Astrocyte (in vitro differentiated cells and primary cell): ENCODE measurements around the gene LRRTM1. TPM values are rescaled to one million over a fixed set of nuclear protein-coding genes. Genes with fewer than 3 reads are reported as not detected.

Source experiments
- DNase-seq: peaks from one replicate; pipeline ENCODE4 v3.0.0-alpha.2; 2010; ENCODE audit warnings: low read depth
- FAIRE-seq: peaks from 2 replicates; lab custom pipeline; 2011; peaks lifted over from hg19 to GRCh38; lab: Jason Lieb, UNC
- H2AFZ ChIP-seq: 2 replicates; pipeline ENCODE4 v1.6.0; 2012; ENCODE audit warnings: low read depth, low read length, inconsistent platforms
- H3K27ac ChIP-seq: 2 replicates; pipeline ENCODE4 v1.5.1; 2011; ENCODE audit warnings: low read depth, low read length, inconsistent platforms
- H3K27me3 ChIP-seq: 2 replicates; pipeline ENCODE4 v1.6.0; 2011; ENCODE audit warnings: low read length, inconsistent platforms; ENCODE audit not compliant: insufficient read depth
- H3K36me3 ChIP-seq: 2 replicates; pipeline ENCODE4 v1.5.1; 2011; ENCODE audit warnings: low read length, inconsistent platforms; ENCODE audit not compliant: insufficient read depth
- H3K4me1 ChIP-seq: 2 replicates; pipeline ENCODE4 v1.5.1; 2011; ENCODE audit warnings: low read length, inconsistent platforms; ENCODE audit not compliant: insufficient read depth
- H3K4me2 ChIP-seq: 2 replicates; pipeline ENCODE4 v1.6.0; 2012; ENCODE audit warnings: low read length, inconsistent platforms
- H3K4me3 ChIP-seq: 2 replicates; pipeline ENCODE4 v1.5.1; 2011; ENCODE audit warnings: low read depth, mild to moderate bottlenecking, low read length, inconsistent platforms; ENCODE audit not compliant: insufficient read depth
- H3K79me2 ChIP-seq: 2 replicates; pipeline ENCODE4 v1.6.0; 2012; ENCODE audit warnings: mild to moderate bottlenecking, low read length, inconsistent platforms; ENCODE audit not compliant: insufficient read depth
- H3K9ac ChIP-seq: 2 replicates; pipeline ENCODE4 v1.6.0; 2012; ENCODE audit warnings: mild to moderate bottlenecking, low read length, inconsistent platforms
- H3K9me3 ChIP-seq: 2 replicates; pipeline ENCODE4 v1.5.1; 2012; ENCODE audit warnings: low read depth, mild to moderate bottlenecking, low read length, inconsistent platforms; ENCODE audit not compliant: insufficient read depth
- H4K20me1 ChIP-seq: 2 replicates; pipeline ENCODE4 v1.6.0; 2012; ENCODE audit warnings: low read length, inconsistent platforms; ENCODE audit not compliant: insufficient read depth
- H3K27ac Mint-ChIP-seq: one replicate; pipeline ENCODE4 v1.8.0; 2021; ENCODE audit warnings: mild to moderate bottlenecking, mixed read lengths; ENCODE audit not compliant: unreplicated experiment
- H3K27me3 Mint-ChIP-seq: one replicate; pipeline ENCODE4 v1.8.0; 2021; ENCODE audit warnings: low read depth, mixed read lengths; ENCODE audit not compliant: unreplicated experiment
- H3K36me3 Mint-ChIP-seq: one replicate; pipeline ENCODE4 v1.8.0; 2021; ENCODE audit warnings: low read depth, mixed read lengths; ENCODE audit not compliant: unreplicated experiment
- H3K4me1 Mint-ChIP-seq: one replicate; pipeline ENCODE4 v1.8.0; 2021; ENCODE audit warnings: low read depth, mixed read lengths; ENCODE audit not compliant: unreplicated experiment
- H3K4me3 Mint-ChIP-seq: one replicate; pipeline ENCODE4 v1.8.0; 2021; ENCODE audit warnings: mild to moderate bottlenecking, moderate library complexity, mixed read lengths; ENCODE audit not compliant: unreplicated experiment
- H3K9me3 Mint-ChIP-seq: one replicate; pipeline ENCODE4 v1.8.0; 2021; ENCODE audit warnings: mild to moderate bottlenecking, mixed read lengths; ENCODE audit not compliant: unreplicated experiment
- EZH2 ChIP-seq: IDR thresholded peaks from 2 replicates; pipeline ENCODE4 v1.6.1; 2012; ENCODE audit warnings: mild to moderate bottlenecking, low read length, inconsistent platforms; ENCODE audit not compliant: insufficient read depth
- total RNA-seq: library from RNA; stranded (reverse); gene quantifications from 2 replicates; pipeline ENCODE4 v1.2.1, GENCODE V29; 2021
- TF ChIP-seq, protein P1 (sequence below): IDR thresholded peaks from 2 replicates; pipeline ENCODE4 v1.5.1; 2011; ENCODE audit warnings: low read depth, mild to moderate bottlenecking, inconsistent platforms, low read length, moderate library complexity; ENCODE audit not compliant: insufficient read depth

The LRRTM1 gene
- total RNA-seq, 1 donor from 2014 or later: not detected

DNA sequence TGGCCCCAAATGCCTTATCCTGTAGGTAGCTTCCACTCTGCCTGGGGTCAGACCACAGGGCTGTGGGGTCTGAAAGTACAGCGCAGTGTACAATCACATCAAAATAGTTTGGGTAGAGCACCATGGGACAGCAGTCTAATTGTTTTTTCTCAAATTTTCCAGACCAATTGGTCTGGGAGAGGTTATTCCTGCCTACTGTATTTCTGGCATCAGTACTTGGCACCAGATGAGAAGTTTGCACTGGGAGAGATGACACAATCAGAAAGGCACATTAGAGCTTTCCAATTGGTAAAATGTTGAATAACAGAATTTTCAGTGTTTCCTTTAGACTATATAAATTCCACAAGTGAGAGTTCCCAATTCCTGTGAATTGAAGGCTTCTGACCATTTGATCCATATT lies 30.9 kb upstream of the LRRTM1 start:
- no peak overlapping the region for H3K4me3 ChIP-seq
- H3K4me1 ChIP-seq: no peaks in the 10 kb centered on the region
- TF ChIP-seq EZH2: no peak
- TF ChIP-seq, protein P1, sequence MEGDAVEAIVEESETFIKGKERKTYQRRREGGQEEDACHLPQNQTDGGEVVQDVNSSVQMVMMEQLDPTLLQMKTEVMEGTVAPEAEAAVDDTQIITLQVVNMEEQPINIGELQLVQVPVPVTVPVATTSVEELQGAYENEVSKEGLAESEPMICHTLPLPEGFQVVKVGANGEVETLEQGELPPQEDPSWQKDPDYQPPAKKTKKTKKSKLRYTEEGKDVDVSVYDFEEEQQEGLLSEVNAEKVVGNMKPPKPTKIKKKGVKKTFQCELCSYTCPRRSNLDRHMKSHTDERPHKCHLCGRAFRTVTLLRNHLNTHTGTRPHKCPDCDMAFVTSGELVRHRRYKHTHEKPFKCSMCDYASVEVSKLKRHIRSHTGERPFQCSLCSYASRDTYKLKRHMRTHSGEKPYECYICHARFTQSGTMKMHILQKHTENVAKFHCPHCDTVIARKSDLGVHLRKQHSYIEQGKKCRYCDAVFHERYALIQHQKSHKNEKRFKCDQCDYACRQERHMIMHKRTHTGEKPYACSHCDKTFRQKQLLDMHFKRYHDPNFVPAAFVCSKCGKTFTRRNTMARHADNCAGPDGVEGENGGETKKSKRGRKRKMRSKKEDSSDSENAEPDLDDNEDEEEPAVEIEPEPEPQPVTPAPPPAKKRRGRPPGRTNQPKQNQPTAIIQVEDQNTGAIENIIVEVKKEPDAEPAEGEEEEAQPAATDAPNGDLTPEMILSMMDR: no peak
- FAIRE-seq: no peak
- Mint-ChIP-seq H3K27ac (no peak overlapping the region), H3K4me3 (no peak overlapping the region), H3K4me1 (no peaks in the 10 kb centered on the region), H3K27me3 (peaks cover 2% of the 10 kb centered on the region), H3K36me3 (no peaks in the 10 kb centered on the region), H3K9me3 (no peaks in the 10 kb centered on the region)
- H3K9me3 ChIP-seq: no peaks in the 10 kb centered on the region
- H3K79me2 ChIP-seq: no peaks in the 10 kb centered on the region
- no peak overlapping the region for H3K4me2 ChIP-seq
- no peak overlapping the region for H3K9ac ChIP-seq
- no peaks in the 10 kb centered on the region for H3K36me3 ChIP-seq
- DNase-seq: no peak
- no peak overlapping the region for H3K27ac ChIP-seq
- no peak overlapping the region for H2AFZ ChIP-seq
- H4K20me1 ChIP-seq: no peaks in the 10 kb centered on the region
- no peaks in the 10 kb centered on the region for H3K27me3 ChIP-seq

DNA sequence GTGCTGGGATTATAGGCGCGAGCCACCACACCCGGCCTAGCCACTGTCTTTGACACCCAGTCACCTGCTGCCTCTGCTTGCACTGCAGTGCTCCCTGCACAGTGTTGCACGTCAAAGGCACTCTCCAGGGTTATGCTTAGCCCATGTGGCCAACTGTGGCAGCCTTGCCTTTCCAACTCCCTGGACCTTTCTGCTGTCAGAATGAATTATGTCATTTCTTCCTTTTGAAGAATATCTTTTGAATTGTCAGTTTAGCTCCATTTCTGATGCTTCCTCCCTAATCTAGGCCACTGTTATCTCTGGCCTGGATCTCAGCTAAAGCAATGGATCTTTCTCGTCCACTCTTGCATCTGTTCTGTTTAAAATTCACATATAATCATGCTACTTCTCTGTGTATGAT lies 29.3 kb upstream of the LRRTM1 start:
- H3K27me3 Mint-ChIP-seq: peaks cover 2% of the 10 kb centered on the region
- H3K4me1 ChIP-seq: no peaks in the 10 kb centered on the region
- H3K36me3 ChIP-seq: no peaks in the 10 kb centered on the region
- DNase-seq (no peak), FAIRE-seq (no peak)
- H3K9ac ChIP-seq: no peak overlapping the region
- H3K9me3 Mint-ChIP-seq: no peaks in the 10 kb centered on the region
- no peak overlapping the region for H3K27ac Mint-ChIP-seq
- no peaks in the 10 kb centered on the region for H3K79me2 ChIP-seq
- no peaks in the 10 kb centered on the region for H4K20me1 ChIP-seq
- no peak overlapping the region for H3K27ac ChIP-seq
- H3K4me3 ChIP-seq: no peak overlapping the region
- no peaks in the 10 kb centered on the region for H3K9me3 ChIP-seq
- H3K4me2 ChIP-seq: no peak overlapping the region
- no peaks in the 10 kb centered on the region for H3K27me3 ChIP-seq
- no peaks in the 10 kb centered on the region for H3K4me1 Mint-ChIP-seq
- no peaks in the 10 kb centered on the region for H3K36me3 Mint-ChIP-seq
- TF ChIP-seq, protein P1: no peak
- no peak for TF ChIP-seq EZH2
- no peak overlapping the region for H2AFZ ChIP-seq
- no peak overlapping the region for H3K4me3 Mint-ChIP-seq

DNA sequence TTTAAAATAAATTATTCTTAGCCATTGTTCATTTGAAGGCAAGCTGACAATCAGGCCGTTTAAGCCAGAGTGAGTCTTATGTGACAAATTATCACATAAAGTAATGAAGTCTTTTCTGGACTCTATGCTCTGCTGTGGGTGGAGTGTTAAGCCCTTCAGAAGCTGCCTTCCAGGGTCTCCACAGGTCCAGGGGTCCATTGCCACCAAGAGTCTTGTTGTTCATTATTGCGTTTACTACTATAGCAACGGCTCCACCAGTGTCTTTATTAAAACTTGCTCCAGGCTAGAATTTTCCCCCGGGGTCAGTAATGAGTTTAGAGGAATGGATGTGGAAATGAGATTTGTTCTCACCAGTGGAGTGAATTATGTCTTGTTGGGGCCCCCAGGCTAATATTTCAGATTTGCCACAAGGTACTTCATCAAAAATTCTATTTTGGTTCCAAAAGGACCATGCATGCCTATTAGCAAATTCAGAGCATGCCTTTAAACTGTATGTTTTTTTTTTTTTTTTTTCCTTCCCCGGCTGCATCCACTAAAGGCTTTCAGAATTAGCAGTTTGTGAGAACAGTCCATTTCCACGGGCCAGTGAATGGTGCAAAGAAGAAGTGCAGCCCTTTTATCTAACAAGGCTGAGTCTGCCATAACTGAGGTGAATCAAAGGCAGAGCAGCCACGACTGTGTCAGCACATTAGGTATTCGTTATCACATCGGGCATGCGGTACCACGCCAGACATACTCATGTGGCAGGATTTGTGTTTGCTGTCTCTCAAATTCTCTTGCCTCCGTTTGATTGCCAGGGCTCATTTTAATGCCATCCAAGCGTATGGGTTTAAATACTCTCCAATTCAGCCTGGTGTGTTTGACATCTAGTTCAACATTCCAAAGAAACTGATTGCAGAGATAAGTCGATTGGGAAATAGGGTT lies 26.2 kb upstream of the LRRTM1 start:
- no peak overlapping the region for H3K4me3 Mint-ChIP-seq
- H3K27me3 ChIP-seq: no peaks in the 10 kb centered on the region
- TF ChIP-seq, protein P1: no peak
- TF ChIP-seq EZH2: no peak
- no peak for DNase-seq
- no peak overlapping the region for H2AFZ ChIP-seq
- peaks cover 5% of the 10 kb centered on the region for H3K27me3 Mint-ChIP-seq
- H3K9ac ChIP-seq: no peak overlapping the region
- no peak overlapping the region for H3K27ac Mint-ChIP-seq
- H4K20me1 ChIP-seq: no peaks in the 10 kb centered on the region
- no peak for FAIRE-seq
- H3K79me2 ChIP-seq: no peaks in the 10 kb centered on the region
- H3K4me1 Mint-ChIP-seq: peaks cover 5% of the 10 kb centered on the region
- no peak overlapping the region for H3K27ac ChIP-seq
- no peak overlapping the region for H3K4me2 ChIP-seq
- no peak overlapping the region for H3K4me3 ChIP-seq
- no peaks in the 10 kb centered on the region for H3K9me3 ChIP-seq
- no peaks in the 10 kb centered on the region for H3K9me3 Mint-ChIP-seq
- H3K4me1 ChIP-seq: no peaks in the 10 kb centered on the region
- H3K36me3 Mint-ChIP-seq: no peaks in the 10 kb centered on the region
- H3K36me3 ChIP-seq: no peaks in the 10 kb centered on the region
